ENCODE data around the gene IKBKE.

Gene IKBKE

GRCh38 chr1:206455666-206456344 is 14.5 kb upstream of the IKBKE start:
- no peak for DNase-seq

DNA sequence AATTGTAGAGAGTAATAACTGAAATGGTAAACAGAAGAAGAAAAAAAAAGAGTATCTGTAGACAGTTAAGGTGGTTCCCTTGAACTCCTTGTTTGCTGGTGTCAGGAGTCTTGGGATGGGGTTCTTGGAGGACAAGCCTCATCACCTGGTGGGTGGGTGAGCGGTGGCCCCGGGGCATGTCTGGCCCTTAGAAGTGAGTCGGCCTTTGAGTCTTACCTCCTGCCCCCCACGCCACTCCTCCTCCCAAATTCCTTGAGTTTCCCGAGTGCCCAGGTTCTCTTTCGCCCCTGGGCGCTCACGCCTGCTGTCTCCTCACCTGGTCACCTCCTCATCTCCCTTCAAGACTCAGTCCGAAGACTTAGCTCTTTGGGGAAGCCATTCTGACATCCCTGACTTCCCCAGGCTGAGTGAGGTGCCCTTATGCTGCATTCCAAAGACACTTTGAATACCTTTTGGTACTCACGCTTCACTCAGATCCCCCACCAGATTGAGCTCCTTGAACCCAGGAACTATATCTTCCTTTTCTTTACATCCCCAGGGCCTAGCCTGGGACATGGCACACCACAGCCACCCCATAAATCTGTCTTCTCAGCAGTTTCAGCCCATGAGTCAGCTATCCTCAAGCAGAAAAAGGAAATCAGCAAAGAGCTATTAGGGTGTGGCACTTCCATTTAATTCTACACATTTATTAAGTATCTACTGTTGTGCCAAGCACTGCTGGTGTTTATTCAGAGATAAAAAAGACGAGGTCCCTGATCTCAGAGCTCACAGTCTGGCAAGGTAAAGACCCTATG is 13.5 kb upstream of the IKBKE start:
- DNase-seq, result no peak

DNA sequence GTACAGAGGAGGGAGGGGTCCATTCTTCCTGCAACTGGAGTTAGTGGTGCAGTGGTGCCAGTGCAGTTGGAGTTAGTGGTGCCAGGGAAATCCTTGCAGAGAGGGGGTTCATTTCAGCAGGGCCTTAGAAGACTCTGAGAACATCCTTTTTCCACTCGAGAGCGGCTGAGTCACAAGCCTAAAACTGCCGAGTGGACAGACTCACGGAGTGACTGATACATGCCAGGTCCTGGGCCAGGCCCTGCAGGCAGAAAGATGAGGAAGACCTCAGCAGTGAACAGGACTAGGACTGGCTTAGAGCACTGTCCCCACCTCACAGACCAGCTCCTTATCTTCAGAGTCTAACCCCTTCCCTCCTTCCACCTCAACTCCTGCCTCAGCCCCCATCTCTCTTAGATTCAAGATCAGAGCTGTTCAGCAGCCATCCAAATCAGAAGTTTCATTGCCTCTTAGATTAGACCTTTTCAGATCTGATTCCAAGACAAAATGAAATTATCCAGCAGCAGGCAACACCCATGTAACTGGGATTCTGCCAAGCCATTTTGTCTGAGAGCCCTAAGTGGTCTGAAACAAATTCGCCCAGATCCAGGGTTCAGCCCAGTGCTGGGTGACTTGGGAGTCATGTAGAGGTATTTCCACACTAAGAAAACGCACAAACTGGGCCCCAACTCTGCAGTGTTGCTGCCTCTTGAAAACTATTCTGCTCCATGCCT is 12.7 kb upstream of the IKBKE start:
- no peak for DNase-seq

DNA sequence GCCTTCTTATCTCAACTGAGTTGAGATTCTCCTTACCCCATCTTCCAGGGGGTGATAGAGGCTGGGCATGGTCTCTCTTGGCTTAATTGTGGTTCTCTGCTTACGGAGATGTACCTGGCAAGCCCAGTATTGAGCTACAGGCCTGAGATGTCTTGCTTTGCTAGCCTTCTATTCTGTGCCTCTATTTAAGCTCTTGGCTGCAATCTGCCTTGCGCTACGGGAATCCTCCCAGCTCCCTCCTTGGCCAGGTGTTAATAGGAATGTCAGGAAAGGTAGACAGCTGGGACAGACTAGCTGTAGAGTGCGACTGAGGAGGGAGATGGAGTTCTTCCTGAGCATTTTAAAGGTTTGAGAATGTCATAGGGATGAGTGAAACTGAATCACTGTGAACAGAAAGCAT is 10.6 kb upstream of the IKBKE start:
- no peak for DNase-seq

DNA sequence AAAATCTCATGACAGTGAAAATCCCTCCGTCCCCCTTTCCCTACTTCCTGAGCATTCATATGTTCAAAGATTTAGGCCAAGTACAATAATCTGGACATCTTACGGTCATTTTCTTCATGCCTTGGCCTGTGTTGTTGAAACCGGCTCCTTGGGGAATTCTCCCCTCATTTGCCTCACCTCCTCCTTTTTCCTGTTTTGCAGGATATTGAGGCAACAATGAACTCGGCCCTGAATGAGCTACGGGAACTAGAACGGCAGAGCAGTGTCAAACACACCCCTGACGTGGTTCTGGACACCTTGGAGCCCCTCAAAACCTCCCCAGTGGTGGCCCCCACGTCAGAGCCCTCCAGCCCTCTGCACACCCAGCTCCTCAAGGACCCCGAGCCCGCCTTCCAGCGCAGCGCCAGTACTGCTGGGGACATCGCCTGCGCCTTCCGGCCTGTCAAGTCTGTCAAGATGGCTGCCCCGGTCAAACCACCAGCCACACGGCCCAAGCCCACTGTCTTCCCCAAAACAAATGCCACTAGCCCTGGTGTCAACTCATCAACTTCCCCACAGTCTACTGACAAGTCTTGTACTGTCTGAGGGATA is 9.3 kb upstream of the IKBKE start:
- no peak for DNase-seq

DNA sequence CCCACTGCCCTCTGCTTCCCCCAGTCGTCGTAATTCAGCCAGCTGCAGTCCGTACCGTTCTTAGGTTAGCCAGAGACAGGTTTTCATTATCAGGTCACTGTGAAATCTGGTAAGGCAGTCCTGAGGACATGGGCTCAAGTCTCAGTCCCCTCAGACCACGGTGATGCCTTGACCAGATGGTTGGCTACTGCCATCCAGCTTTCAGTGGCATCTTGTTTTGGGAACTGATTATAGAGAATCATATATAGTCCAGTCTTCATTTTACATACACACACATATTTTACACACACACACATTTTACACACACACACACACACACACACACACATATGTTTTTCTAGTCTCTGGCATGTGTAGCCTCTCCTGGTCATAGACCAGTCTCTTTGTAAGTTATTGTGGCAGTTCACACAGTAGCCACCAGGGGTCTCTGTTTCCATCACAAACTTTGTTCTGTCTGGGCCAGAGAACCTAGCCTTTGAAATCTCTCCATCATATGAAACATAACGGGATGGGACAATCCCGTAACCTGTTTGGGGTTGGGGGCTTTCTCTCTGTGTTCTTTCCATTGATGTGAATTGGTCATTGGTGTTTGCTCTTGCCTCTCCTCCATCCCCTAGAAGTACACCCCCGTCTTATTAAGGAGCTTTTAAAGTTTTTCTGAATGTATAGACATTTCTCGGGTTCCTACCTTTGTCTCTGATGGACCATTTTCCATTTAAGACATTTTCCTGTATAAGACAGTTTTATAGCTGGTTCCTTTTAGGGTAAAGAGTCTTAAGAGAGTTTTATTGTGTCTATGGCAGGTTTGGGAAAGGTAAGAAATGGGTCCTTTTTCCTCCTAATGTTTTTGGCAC is 8.4 kb upstream of the IKBKE start:
- peak; percentile 63 for DNase-seq

- DNase-seq, result no peak
Observed at GRCh38 chr1:206463137-206463536, 7.1 kb upstream of the IKBKE start.

DNA sequence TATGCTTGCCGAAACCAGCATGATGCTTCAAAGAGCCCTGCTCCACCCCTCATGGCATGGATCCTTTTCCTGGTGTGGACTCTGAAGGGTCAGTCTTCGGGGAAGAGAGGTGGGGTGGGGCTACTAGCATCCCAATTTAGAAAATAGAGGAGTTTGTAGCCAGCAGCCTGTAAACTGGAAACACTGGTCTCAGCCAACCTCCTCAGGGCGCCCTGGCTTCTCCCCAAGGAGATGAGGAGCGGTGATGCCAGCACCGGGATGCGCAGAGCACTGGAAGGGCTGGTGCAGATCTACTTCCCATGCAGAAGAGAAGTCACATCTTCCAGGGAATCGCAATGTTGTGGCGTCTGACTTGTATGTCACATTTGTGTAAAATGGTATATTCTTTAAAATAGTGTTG is 6.4 kb upstream of the IKBKE start:
- no peak for DNase-seq

- DNase-seq, result no peak
Observed at GRCh38 chr1:206464456-206464964, 5.8 kb upstream of the IKBKE start.

DNA sequence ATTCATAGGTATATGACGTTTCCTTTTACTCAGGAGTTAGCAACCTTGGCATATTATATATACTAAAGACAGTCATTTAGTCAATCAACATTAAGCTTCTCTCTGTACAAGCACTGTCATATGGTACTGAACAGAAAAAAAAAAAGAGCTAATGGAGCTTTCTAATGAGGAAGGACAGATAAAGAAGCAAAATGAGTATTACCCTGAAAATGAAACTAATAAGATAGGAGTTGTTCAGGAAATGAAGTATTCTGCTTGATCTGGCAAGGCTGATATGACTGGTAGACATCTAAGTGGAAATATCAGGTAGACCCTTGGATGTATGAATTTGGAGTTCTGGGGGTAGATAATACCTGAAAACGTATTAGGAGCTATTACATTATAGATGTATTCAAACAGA is 4.3 kb upstream of the IKBKE start:
- DNase-seq, result no peak

DNA sequence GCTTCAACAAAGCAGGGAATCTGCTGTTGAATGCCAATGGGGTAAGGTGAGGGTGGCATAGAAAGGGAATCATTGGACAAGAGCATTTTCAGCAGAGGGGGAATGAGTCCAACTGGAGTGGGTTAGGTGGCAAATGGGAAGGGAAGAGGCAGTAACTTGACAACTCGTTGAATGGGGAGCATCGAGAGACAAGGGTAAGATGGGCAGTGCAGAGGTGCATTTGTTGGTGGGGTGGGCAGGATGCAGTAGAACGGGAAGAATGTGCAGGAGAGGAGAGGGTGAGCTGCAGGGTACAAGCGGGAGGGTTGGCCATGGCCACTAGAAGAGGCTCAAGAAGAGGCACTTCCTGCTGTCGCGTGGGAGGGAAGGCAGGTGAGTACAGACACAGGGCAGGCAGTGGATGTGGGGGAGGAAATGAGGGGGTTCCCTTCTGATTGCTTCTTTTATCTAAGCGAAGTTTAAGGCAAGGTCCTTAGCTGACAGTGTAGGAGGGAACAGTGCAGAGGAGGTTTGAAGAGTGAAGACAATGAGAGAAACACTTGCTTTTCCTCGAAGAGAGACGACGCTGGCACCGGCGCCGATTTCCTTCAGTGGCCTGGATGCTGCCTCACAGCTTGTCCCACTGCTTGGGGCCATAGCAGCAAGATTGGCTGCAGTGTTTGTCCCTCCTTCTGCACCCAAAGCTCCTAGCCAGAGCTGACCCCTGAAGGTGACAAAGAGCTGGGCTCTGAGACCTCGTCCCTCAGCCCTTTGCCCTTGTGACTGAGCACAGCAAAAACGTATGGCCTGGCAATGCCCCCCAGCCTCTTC is 3.2 kb upstream of the IKBKE start:
- DNase-seq, result no peak

GRCh38 chr1:206467915-206468314 is 2.4 kb upstream of the IKBKE start:
- DNase-seq, result no peak

DNA sequence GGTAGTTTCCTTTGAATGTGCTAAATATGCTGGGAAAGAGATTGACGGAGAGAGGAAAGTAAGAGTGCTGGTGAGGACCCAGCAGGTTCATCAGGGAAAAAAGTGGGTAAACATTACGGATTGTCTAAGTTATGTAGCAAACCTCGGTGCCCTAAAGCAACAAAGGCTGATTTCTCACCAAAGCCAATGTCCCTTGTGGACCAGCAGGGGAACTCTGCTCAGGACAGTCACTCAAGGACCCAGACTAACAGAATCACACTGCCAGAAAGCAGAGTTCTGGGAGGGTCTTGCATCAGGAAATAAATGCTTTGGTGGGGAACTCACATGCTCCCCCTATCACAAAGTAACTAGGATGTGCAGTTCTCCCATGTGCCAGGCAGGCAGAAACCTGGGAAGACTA is 1.7 kb upstream of the IKBKE start:
- DNase-seq, result no peak

DNA sequence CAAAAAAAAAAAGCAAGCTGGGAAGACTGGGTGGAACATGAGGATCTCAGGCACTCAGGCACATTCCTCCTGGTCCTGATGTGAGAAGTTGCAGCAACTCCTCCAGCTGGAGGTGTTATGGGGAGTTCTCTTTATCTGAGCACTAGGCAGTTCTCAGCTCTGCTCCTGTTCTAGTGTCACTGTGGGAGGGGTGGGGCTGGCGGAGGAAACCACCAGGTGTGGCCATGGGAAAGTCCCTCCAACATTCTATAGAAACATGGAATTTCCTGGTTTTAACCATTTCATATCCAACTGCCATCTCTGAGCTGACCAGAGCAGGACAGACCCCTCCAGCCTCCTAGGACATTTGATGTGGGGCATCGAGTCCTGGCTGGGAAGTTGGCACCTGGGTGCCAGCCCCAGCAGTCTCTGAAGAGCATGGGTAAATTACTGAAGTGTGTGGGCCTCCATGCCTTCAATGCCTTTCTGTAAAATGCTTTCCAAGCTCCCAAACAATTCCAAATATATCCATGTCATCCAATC is 804 bp upstream of the IKBKE start:
- no peak for DNase-seq

GRCh38 chr1:206470692-206471414 is 577 bp downstream of the IKBKE start:
- DNase-seq, result peak; percentile 28

- DNase-seq, result no peak
Observed at GRCh38 chr1:206471415-206471801, 1.1 kb downstream of the IKBKE start.

- DNase-seq, result no peak
Observed at GRCh38 chr1:206472024-206472423, 1.7 kb downstream of the IKBKE start.

DNA sequence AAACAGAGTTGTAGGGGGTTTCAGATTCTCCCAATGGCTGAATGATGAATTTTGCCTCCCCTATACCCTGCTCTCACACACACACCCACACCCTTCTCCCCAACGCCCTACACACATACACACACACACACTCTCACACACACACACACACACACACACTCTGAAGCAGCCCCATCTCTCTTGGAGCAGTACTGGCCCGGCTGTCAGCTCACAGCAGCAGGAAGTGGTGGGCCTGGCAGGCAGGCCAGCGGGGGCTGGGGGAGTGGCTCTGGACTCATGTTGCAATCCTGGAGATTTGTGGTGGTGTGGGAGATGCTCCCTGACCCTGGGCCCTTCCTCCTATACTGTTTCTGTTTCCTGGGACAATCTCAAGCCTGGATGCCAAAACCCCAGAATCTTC is 2.2 kb downstream of the IKBKE start:
- no peak for DNase-seq

GRCh38 chr1:206472886-206473285 is 2.6 kb downstream of the IKBKE start:
- no peak for DNase-seq

DNA sequence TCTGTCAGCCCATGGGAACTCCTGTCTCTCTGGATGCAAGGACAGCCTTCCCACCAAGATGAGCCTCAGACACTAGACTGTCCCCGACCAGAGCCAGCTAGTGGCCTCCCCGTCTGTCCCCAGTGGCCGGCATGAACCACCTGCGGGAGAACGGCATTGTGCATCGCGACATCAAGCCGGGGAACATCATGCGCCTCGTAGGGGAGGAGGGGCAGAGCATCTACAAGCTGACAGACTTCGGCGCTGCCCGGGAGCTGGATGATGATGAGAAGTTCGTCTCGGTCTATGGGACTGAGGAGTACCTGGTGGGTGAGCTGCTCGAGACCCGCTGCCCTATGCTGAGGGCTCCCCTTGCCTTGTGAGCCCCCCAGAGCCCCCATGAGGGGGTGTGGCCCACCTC is 5.8 kb downstream of the IKBKE start:
- no peak for DNase-seq

- no peak for DNase-seq
Observed at GRCh38 chr1:206476591-206476990, 6.3 kb downstream of the IKBKE start.
